H9 (cell line): Measurements from ENCODE around the gene PRDX2. TPM values are rescaled to one million over a fixed set of nuclear protein-coding genes. Genes with fewer than 3 reads are reported as not detected.

Source experiments
- DNase-seq: peaks from one replicate; pipeline ENCODE4 v3.0.0-alpha.2; 2017
- H2AFZ ChIP-seq: one replicate; pipeline ENCODE4 v1.6.1; 2013; ENCODE audit warnings: mild to moderate bottlenecking, low read length, control low read depth, moderate library complexity
- H2AK5ac ChIP-seq: 2 replicates; pipeline ENCODE4 v1.6.1; 2013; ENCODE audit warnings: low read length, control low read depth, mixed read lengths; ENCODE audit not compliant: insufficient read length
- H2BK120ac ChIP-seq: one replicate; pipeline ENCODE4 v1.6.1; 2013; ENCODE audit warnings: low read depth, mild to moderate bottlenecking, low read length, control low read depth, inconsistent platforms; ENCODE audit not compliant: poor library complexity, severe bottlenecking
- H2BK12ac ChIP-seq: 2 replicates; pipeline ENCODE4 v1.6.1; 2013; ENCODE audit warnings: low read length, control low read depth, mixed read lengths, low read depth; ENCODE audit not compliant: insufficient read length
- H2BK15ac ChIP-seq: 2 replicates; pipeline ENCODE4 v1.6.1; 2013; ENCODE audit warnings: low read depth, low read length, control low read depth
- H2BK20ac ChIP-seq: one replicate; pipeline ENCODE4 v1.6.1; 2013; ENCODE audit warnings: low read depth, mild to moderate bottlenecking, low read length, control low read depth, inconsistent platforms; ENCODE audit not compliant: poor library complexity, severe bottlenecking
- H2BK5ac ChIP-seq: 2 replicates; pipeline ENCODE4 v1.6.1; 2013; ENCODE audit warnings: low read length, control low read depth, mixed read lengths; ENCODE audit not compliant: insufficient read length
- H3K14ac ChIP-seq: 2 replicates; pipeline ENCODE4 v1.6.1; 2013; ENCODE audit warnings: low read length, control low read depth; ENCODE audit not compliant: insufficient read depth
- H3K18ac ChIP-seq: 2 replicates; pipeline ENCODE4 v1.6.1; 2013; ENCODE audit warnings: low read depth, mild to moderate bottlenecking, mixed read lengths, low read length, control low read depth; ENCODE audit not compliant: insufficient read length
- H3K23ac ChIP-seq: 2 replicates; pipeline ENCODE4 v1.6.1; 2013; ENCODE audit warnings: low read length, control low read depth, mixed read lengths, low read depth; ENCODE audit not compliant: insufficient read length
- H3K23me2 ChIP-seq: 2 replicates; pipeline ENCODE4 v1.6.1; 2013; ENCODE audit warnings: low read depth, mild to moderate bottlenecking, mixed read lengths, low read length, control low read depth; ENCODE audit not compliant: insufficient read length, poor library complexity, severe bottlenecking
- H3K27ac ChIP-seq: 2 replicates; pipeline ENCODE4 v1.5.1; 2013; ENCODE audit warnings: low read length, control low read depth, mixed read lengths, low read depth; ENCODE audit not compliant: insufficient read length
- H3K27me3 ChIP-seq: 2 replicates; pipeline ENCODE4 v1.6.1; 2013; ENCODE audit warnings: low read length, control low read depth, inconsistent platforms; ENCODE audit not compliant: insufficient read depth
- H3K4ac ChIP-seq: 2 replicates; pipeline ENCODE4 v1.6.1; 2013; ENCODE audit warnings: low read depth, mild to moderate bottlenecking, control low read depth, inconsistent platforms, low read length, moderate library complexity
- H3K4me1 ChIP-seq: 2 replicates; pipeline ENCODE4 v1.6.1; 2013; ENCODE audit warnings: low read length, control low read depth, inconsistent platforms; ENCODE audit not compliant: insufficient read depth
- H3K4me2 ChIP-seq: 2 replicates; pipeline ENCODE4 v1.6.1; 2013; ENCODE audit warnings: low read length, control low read depth, mixed read lengths; ENCODE audit not compliant: insufficient read length, insufficient read depth
- H3K56ac ChIP-seq: 2 replicates; pipeline ENCODE4 v1.6.1; 2013; ENCODE audit warnings: low read depth, mild to moderate bottlenecking, mixed read lengths, low read length, control low read depth; ENCODE audit not compliant: insufficient read length
- H3K79me1 ChIP-seq: 2 replicates; pipeline ENCODE4 v1.6.1; 2013; ENCODE audit warnings: low read depth, mild to moderate bottlenecking, moderate library complexity, low read length, control low read depth, inconsistent platforms; ENCODE audit not compliant: insufficient read depth, poor library complexity, severe bottlenecking
- H3K79me2 ChIP-seq: 2 replicates; pipeline ENCODE4 v1.6.1; 2013; ENCODE audit warnings: low read length, control low read depth, inconsistent platforms; ENCODE audit not compliant: insufficient read depth
- H3K9ac ChIP-seq: 2 replicates; pipeline ENCODE4 v1.6.1; 2013; ENCODE audit warnings: low read length, control low read depth, mixed read lengths; ENCODE audit not compliant: insufficient read length; ENCODE audit errors: extremely low read depth
- H3K9me3 ChIP-seq: one replicate; pipeline ENCODE4 v1.6.1; 2013; ENCODE audit warnings: low read depth, low read length, inconsistent platforms; ENCODE audit not compliant: control insufficient read depth
- H3T11ph ChIP-seq: one replicate; pipeline ENCODE4 v1.6.1; 2013; ENCODE audit warnings: mild to moderate bottlenecking, low read length, control low read depth, inconsistent platforms
- H4K20me1 ChIP-seq: one replicate; pipeline ENCODE4 v1.6.1; 2013; ENCODE audit not compliant: control insufficient read depth, insufficient read length, insufficient read depth
- H4K5ac ChIP-seq: 2 replicates; pipeline ENCODE4 v1.6.1; 2013; ENCODE audit warnings: low read depth, mild to moderate bottlenecking, mixed read lengths, low read length, control low read depth; ENCODE audit not compliant: insufficient read length
- H4K8ac ChIP-seq: replicated peaks from 2 replicates; pipeline ENCODE4 v1.6.1; 2013; ENCODE audit warnings: low read length, control low read depth, mixed read lengths, low read depth; ENCODE audit not compliant: insufficient read length
- H4K91ac ChIP-seq: 2 replicates; pipeline ENCODE4 v1.6.1; 2013; ENCODE audit warnings: low read depth, mild to moderate bottlenecking, moderate library complexity, mixed read lengths, low read length, control low read depth; ENCODE audit not compliant: insufficient read length
- H3K27ac Mint-ChIP-seq, 3 experiments: 2 replicates in 2 of 3; 3 replicates in 1 of 3; pipeline ENCODE4 v1.8.0; 2020 to 2021; ENCODE audit warnings: mixed read lengths in 3 of 3, mild to moderate bottlenecking in 1 of 3, moderate library complexity in 1 of 3
- H3K27me3 Mint-ChIP-seq: 2 replicates; pipeline ENCODE4 v1.8.0; 2021; ENCODE audit warnings: low read depth, mild to moderate bottlenecking, moderate library complexity, mixed read lengths
- H3K36me3 Mint-ChIP-seq, 3 experiments: 2 replicates in 2 of 3; 3 replicates in 1 of 3; pipeline ENCODE4 v1.8.0; 2020 to 2021; ENCODE audit warnings: low read depth in 3 of 3, mixed read lengths in 3 of 3; ENCODE audit not compliant: insufficient read depth in 1 of 3
- H3K4me1 Mint-ChIP-seq, 2 experiments: 2 replicates each; pipeline ENCODE4 v1.8.0; 2020; ENCODE audit warnings: mixed read lengths in 2 of 2
- H3K4me3 Mint-ChIP-seq, 2 experiments: 2 replicates in 1 of 2; 3 replicates in 1 of 2; pipeline ENCODE4 v1.8.0; 2020 to 2021; ENCODE audit warnings: mild to moderate bottlenecking in 2 of 2, mixed read lengths in 2 of 2, moderate library complexity in 1 of 2
- H3K9me3 Mint-ChIP-seq, 2 experiments: 2 replicates in 1 of 2; 3 replicates in 1 of 2; pipeline ENCODE4 v1.8.0; 2020; ENCODE audit warnings: mild to moderate bottlenecking in 2 of 2, mixed read lengths in 2 of 2, moderate library complexity in 1 of 2
- WGBS: extraction: QIAGEN DNeasy Blood & Tissue Kit; methylation state at CpG from one replicate; pipeline ENCODE4 v1.1.7; 2013; ENCODE audit warnings: missing lambda C conversion rate, low lambda C conversion rate, mixed read lengths; ENCODE audit not compliant: insufficient read length; ENCODE audit errors: extremely low coverage; 5-methylcytosine and 5-hydroxymethylcytosine counted together
- total RNA-seq: library from RNA; stranded (reverse); gene quantifications from 2 replicates; pipeline ENCODE4 v1.2.1, GENCODE V29; 2021
- TF ChIP-seq, protein P1 (sequence below): fragments of 200-600 bp; sonication (generic); conservative IDR thresholded peaks from 3 replicates; pipeline ENCODE4 v1.8.0; 2021; ENCODE audit warnings: antibody characterized with exemption, mild to moderate bottlenecking

PRDX2 gene
- total RNA-seq, 1 experiment from 2014 or later = 468 TPM

GRCh38 chr19:12752056-12752781 is 49.4 kb downstream of the PRDX2 start:
- Histone ChIP-seq H4K5ac (no peak overlapping the region), H2BK15ac (no peak overlapping the region), H3K79me2 (no peaks in the 10 kb centered on the region), H3K23me2 (peaks cover 6% of the 10 kb centered on the region), H4K91ac (no peak overlapping the region), H3K18ac (no peak overlapping the region), H2BK20ac (no peak overlapping the region), H3K27me3 (no peaks in the 10 kb centered on the region), H3K9ac (no peak overlapping the region), H4K20me1 (no peaks in the 10 kb centered on the region), H3K4me1 (no peaks in the 10 kb centered on the region), H3K56ac (no peak overlapping the region), H3K23ac (no peak overlapping the region), H3K4me2 (peak overlapping the region; percentile 29), H3K4ac (no peak overlapping the region), H2AK5ac (no peak overlapping the region), H3T11ph (no peak overlapping the region), H3K79me1 (no peaks in the 10 kb centered on the region), H2BK120ac (no peak overlapping the region), H3K14ac (no peak overlapping the region), H3K27ac (no peak overlapping the region), H3K9me3 (no peaks in the 10 kb centered on the region), H2BK5ac (no peak overlapping the region), H2AFZ (no peak overlapping the region), H4K8ac (no peak overlapping the region), H2BK12ac (no peak overlapping the region)
- Mint-ChIP-seq H3K4me3 (peak overlapping the region; percentile 49 to 79), H3K27me3 (peaks cover 66% of the 10 kb centered on the region), H3K4me1 (peaks cover 18 to 35% of the 10 kb centered on the region in 2 experiments), H3K36me3 (peaks cover 11 to 12% (median 11%) of the 10 kb centered on the region in 3 experiments), H3K9me3 (peaks cover 3 to 5% of the 10 kb centered on the region in 2 experiments; a peak in 3 of 5 replicates), H3K27ac (no peak overlapping the region)
- TF ChIP-seq, protein P1, sequence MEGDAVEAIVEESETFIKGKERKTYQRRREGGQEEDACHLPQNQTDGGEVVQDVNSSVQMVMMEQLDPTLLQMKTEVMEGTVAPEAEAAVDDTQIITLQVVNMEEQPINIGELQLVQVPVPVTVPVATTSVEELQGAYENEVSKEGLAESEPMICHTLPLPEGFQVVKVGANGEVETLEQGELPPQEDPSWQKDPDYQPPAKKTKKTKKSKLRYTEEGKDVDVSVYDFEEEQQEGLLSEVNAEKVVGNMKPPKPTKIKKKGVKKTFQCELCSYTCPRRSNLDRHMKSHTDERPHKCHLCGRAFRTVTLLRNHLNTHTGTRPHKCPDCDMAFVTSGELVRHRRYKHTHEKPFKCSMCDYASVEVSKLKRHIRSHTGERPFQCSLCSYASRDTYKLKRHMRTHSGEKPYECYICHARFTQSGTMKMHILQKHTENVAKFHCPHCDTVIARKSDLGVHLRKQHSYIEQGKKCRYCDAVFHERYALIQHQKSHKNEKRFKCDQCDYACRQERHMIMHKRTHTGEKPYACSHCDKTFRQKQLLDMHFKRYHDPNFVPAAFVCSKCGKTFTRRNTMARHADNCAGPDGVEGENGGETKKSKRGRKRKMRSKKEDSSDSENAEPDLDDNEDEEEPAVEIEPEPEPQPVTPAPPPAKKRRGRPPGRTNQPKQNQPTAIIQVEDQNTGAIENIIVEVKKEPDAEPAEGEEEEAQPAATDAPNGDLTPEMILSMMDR = no peak
- DNase-seq = no peak
- WGBS = no CpG with 5 or more reads among the region's 23 CpGs
